ENCODE measurements around the gene CHRDL2. TPM values are rescaled to one million over a fixed set of nuclear protein-coding genes. Genes with fewer than 3 reads are reported as not detected.

CHRDL2 gene
- total RNA-seq, 2 experiments from 2014 or later: not detected

- BruUV-seq (replicated peaks): TSS peak; percentile 76
- peaks cover 56% of the 10 kb centered on the region for H3K79me2 ChIP-seq (ENCODE audit: insufficient read depth, low read depth, low read length)
Measured at GRCh38 chr11:74749965-74750296, 18.7 kb upstream of the CHRDL2 start.

GRCh38 chr11:74749127-74749964 lies 18.1 kb upstream of the CHRDL2 start:
- Histone ChIP-seq H3K27ac (ENCODE audit: low read depth, low read length, poor library complexity, severe bottlenecking) (peak overlapping the region; percentile 75), H2AFZ (ENCODE audit: low read length) (peak overlapping the region; percentile 73), H3K9me2 (ENCODE audit: insufficient read depth, low read length) (no peaks in the 10 kb centered on the region), H3K36me3 (ENCODE audit: insufficient read depth, low read length) (peaks cover 14% of the 10 kb centered on the region), H3K4me2 (ENCODE audit: low read length) (peak overlapping the region; percentile 98), H3K9me3 (ENCODE audit: low read length) (no peaks in the 10 kb centered on the region), H3K79me2 (ENCODE audit: insufficient read depth, low read depth, low read length) (peaks cover 51% of the 10 kb centered on the region), H3K4me3 (ENCODE audit: low read depth, low read length, poor library complexity, severe bottlenecking) (peak overlapping the region; percentile 75), H4K20me1 (ENCODE audit: insufficient read depth, low read length) (peaks cover 16% of the 10 kb centered on the region; the same call in 1 of the 2 replicates), H3K4me1 (ENCODE audit: insufficient read depth, low read length, poor library complexity, severe bottlenecking) (peaks cover 39% of the 10 kb centered on the region)
- peak; percentile 82 for DNase-seq (ENCODE audit: low spot score)
- intact Hi-C loops (cut with micrococcal nuclease; ENCODE audit: unreplicated experiment): no loop called here
- POLR2A ChIA-PET: interaction anchor here (0.6 to 0.8 kb wide), 3 partner anchors 31 to 100 kb away, joined by 3 read pairs; no protein-coding TSS in a partner anchor
- BruUV-seq (replicated peaks): no TSS peak
- CTCF ChIA-PET (ENCODE audit: unreplicated experiment): interaction anchor here (0.6 kb wide), 1 partner anchor 1557 kb away, joined by 7 read pairs; no protein-coding TSS in a partner anchor
- TF ChIP-seq EZH2phosphoT487 (IDR thresholded peaks at IDR 0.05; ENCODE audit: borderline replicate concordance, low read depth, low read length) (no peak), CTCF (conservative IDR thresholded peaks at IDR 0.05; ENCODE audit: low read length) (no peak)

More at GRCh38 chr11:74749965-74750296, 18.7 kb upstream of the CHRDL2 start:
- peak overlapping the region; percentile 75 for H3K4me3 ChIP-seq (ENCODE audit: low read depth, low read length, poor library complexity, severe bottlenecking)
- peaks cover 14% of the 10 kb centered on the region for H3K36me3 ChIP-seq (ENCODE audit: insufficient read depth, low read length)
- peak overlapping the region; percentile 64 for H3K27ac ChIP-seq (ENCODE audit: low read depth, low read length, poor library complexity, severe bottlenecking)
- ChIA-PET POLR2A (interaction anchor here (0.6 to 0.8 kb wide), 3 partner anchors 31 to 99 kb away, joined by 3 read pairs; no protein-coding TSS in a partner anchor), CTCF (ENCODE audit: unreplicated experiment) (no interaction called here)
- no peaks in the 10 kb centered on the region for H3K9me2 ChIP-seq (ENCODE audit: insufficient read depth, low read length)
- intact Hi-C loops (cut with micrococcal nuclease; ENCODE audit: unreplicated experiment): no loop called here
- DNase-seq (ENCODE audit: low spot score): peak; percentile 17
- H3K9me3 ChIP-seq (ENCODE audit: low read length): no peaks in the 10 kb centered on the region
- peak overlapping the region; percentile 73 for H2AFZ ChIP-seq (ENCODE audit: low read length)
- peaks cover 16% of the 10 kb centered on the region; the same call in 1 of the 2 replicates for H4K20me1 ChIP-seq (ENCODE audit: insufficient read depth, low read length)
- no peak for TF ChIP-seq CTCF (conservative IDR thresholded peaks at IDR 0.05; ENCODE audit: low read length)
- no peak for TF ChIP-seq EZH2phosphoT487 (IDR thresholded peaks at IDR 0.05; ENCODE audit: borderline replicate concordance, low read depth, low read length)
- peak overlapping the region; percentile 98 for H3K4me2 ChIP-seq (ENCODE audit: low read length)
- peaks cover 45% of the 10 kb centered on the region for H3K4me1 ChIP-seq (ENCODE audit: insufficient read depth, low read length, poor library complexity, severe bottlenecking)
